Subcutaneous adipose tissue (tissue), 4 donors: ENCODE results near the gene TBX2. TPM values are rescaled to one million over a fixed set of nuclear protein-coding genes. Genes with fewer than 3 reads are reported as not detected.

Experiments used
- CTCF ChIP-seq: fragments of 450-650 bp; IDR thresholded peaks from one replicate; pipeline ENCODE4 v1.5.1; 2016; ENCODE audit warnings: low read depth, mild to moderate bottlenecking, control low read depth, antibody characterized with exemption, moderate library complexity
- total RNA-seq, 4 donors: library from RNA; depleted of rRNA; stranded (reverse); fragments of >200 nt; gene quantifications; one replicate each; pipeline ENCODE4 v1.1.0, GENCODE V29; 2016

The TBX2 gene
- total RNA-seq, 4 donors from 2014 or later = 2.5 to 16.2 (median 4.1) TPM

GRCh38 chr17:61366715-61367413, 32.8 kb upstream of the TBX2 start:
- TF ChIP-seq CTCF = peak; percentile 11

GRCh38 chr17:61368049-61368831, 31.4 kb upstream of the TBX2 start:
- TF ChIP-seq CTCF = no peak

GRCh38 chr17:61368832-61369450, 30.7 kb upstream of the TBX2 start:
- no peak for TF ChIP-seq CTCF

- TF ChIP-seq CTCF = peak; percentile 15
These were observed 29.9 kb upstream of the TBX2 start for GRCh38 chr17:61369751-61370150.

- no peak for TF ChIP-seq CTCF
These were observed 28.5 kb upstream of the TBX2 start for GRCh38 chr17:61371179-61371578.

- no peak for TF ChIP-seq CTCF
These were observed 28.0 kb upstream of the TBX2 start for GRCh38 chr17:61371606-61372005.

- no peak for TF ChIP-seq CTCF
These were observed 27.2 kb upstream of the TBX2 start for GRCh38 chr17:61372436-61372835.
